Vagina (tissue), 2 donors: ENCODE data around the gene MXRA7. TPM values are rescaled to one million over a fixed set of nuclear protein-coding genes. Genes with fewer than 3 reads are reported as not detected.
A peak's percentile ranks its signal among the peaks of the same experiment; 100 is the strongest.

Experiments used
- DNase-seq, 2 donors: peaks; one replicate each; pipeline ENCODE4 v3.0.0-alpha.2; 2017; ENCODE audit errors: extremely low spot score in 2 of 2
- H3K27ac ChIP-seq: fragments of 200-600 bp; sonication (generic); one replicate; pipeline ENCODE4 v1.5.1; 2019
- H3K27me3 ChIP-seq: fragments of 200-600 bp; sonication (generic); one replicate; pipeline ENCODE4 v1.5.1; 2019
- H3K36me3 ChIP-seq, 2 donors: fragments of 200-600 bp; sonication (generic); one replicate each; pipeline ENCODE4 v1.5.1; 2017 to 2019
- H3K4me1 ChIP-seq: fragments of 200-600 bp; sonication (generic); one replicate; pipeline ENCODE4 v1.5.1; 2019
- H3K4me3 ChIP-seq, 2 donors: fragments of 200-600 bp; sonication (generic); 1 replicate in 1 of 2; 2 replicates in 1 of 2; pipeline ENCODE4 v1.5.1; 2016 to 2019
- H3K9me3 ChIP-seq: fragments of 200-600 bp; sonication (generic); one replicate; pipeline ENCODE4 v1.5.1; 2019
- POLR2A ChIP-seq, 2 donors: fragments of 450-650 bp; IDR thresholded peaks; one replicate each; pipeline ENCODE4 v1.6.1; 2017; ENCODE audit warnings: antibody characterized with exemption in 2 of 2, mild to moderate bottlenecking in 2 of 2, moderate library complexity in 2 of 2
- POLR2AphosphoS5 ChIP-seq, 2 donors: sonication (generic); formaldehyde crosslinking; IDR thresholded peaks; one replicate each; pipeline ENCODE4 v1.9.0; 2017; ENCODE audit warnings: antibody characterized with exemption in 2 of 2, mild to moderate bottlenecking in 2 of 2, low read depth in 1 of 2; ENCODE audit not compliant: insufficient read depth in 1 of 2
- intact Hi-C: fragments of 100-400 bp; cut with DNase I; formaldehyde crosslinking; loops from one replicate; pipeline ENCODE4 v1.15.1; 2023
- total RNA-seq: library from RNA; depleted of rRNA; stranded (reverse); fragments of >200 nt; gene quantifications from one replicate; pipeline ENCODE4 v1.2.3, GENCODE V29; 2016
- TF ChIP-seq, protein P1 (sequence below), 3 experiments: fragments of 450-650 bp in 2 of 3; fragments of 200-600 bp in 1 of 3; sonication (generic) in 1 of 3; IDR thresholded peaks; one replicate each; pipeline ENCODE4 v1.5.1; 2017 to 2019; ENCODE audit warnings: antibody characterized with exemption in 3 of 3, mild to moderate bottlenecking in 2 of 3, moderate library complexity in 2 of 3

MXRA7 gene, protein sequence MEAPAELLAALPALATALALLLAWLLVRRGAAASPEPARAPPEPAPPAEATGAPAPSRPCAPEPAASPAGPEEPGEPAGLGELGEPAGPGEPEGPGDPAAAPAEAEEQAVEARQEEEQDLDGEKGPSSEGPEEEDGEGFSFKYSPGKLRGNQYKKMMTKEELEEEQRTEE
- 114 TPM for total RNA-seq

DNA sequence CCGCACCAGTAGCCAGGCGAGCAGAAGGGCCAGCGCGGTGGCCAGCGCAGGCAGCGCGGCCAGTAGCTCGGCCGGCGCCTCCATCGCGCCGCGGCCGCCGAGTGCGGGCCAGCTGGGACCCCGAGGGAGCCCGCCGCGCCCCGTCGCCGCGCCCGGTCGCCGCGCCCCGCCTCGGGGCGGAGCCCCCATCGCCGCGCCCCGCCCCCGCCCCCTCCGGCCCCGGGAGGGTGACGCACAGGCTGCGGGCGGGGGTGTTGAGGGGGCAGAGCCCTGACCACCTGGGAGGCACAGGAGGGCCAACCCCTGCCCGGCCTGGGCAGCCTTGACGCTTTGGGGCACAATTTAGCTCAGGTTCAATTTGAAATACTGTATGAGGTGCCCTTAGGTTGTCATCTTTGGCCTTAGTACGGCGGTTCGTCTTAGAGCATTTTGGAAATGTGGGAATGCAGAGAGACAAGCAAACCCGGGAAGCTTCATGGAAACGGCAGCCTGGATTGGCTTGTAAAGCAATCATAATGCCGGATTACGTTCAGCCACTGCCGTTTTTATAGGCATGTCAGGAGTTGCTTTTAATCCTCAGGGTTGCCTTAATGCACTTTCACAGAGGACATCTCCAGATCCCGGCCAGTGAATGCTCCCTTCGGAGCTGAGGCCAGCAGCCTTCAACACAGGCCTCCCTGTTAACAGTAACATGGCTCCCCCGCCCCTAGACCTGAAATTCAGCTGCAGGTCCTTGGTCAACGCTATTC is at the start of gene MXRA7:
Gene MXRA7, minus strand, starts transcription at position 103 of the 749 bp plus-strand sequence. Its CDS starts 19 bp downstream, at position 84.
- TF ChIP-seq POLR2AphosphoS5 (IDR thresholded peaks at IDR 0.05; ENCODE audit: insufficient read depth in 1 of 2, low read depth in 1 of 2) (peak in 1 of 2 donors; percentile 74), POLR2A (IDR thresholded peaks at IDR 0.05) (no peak)
- TF ChIP-seq, protein P1, sequence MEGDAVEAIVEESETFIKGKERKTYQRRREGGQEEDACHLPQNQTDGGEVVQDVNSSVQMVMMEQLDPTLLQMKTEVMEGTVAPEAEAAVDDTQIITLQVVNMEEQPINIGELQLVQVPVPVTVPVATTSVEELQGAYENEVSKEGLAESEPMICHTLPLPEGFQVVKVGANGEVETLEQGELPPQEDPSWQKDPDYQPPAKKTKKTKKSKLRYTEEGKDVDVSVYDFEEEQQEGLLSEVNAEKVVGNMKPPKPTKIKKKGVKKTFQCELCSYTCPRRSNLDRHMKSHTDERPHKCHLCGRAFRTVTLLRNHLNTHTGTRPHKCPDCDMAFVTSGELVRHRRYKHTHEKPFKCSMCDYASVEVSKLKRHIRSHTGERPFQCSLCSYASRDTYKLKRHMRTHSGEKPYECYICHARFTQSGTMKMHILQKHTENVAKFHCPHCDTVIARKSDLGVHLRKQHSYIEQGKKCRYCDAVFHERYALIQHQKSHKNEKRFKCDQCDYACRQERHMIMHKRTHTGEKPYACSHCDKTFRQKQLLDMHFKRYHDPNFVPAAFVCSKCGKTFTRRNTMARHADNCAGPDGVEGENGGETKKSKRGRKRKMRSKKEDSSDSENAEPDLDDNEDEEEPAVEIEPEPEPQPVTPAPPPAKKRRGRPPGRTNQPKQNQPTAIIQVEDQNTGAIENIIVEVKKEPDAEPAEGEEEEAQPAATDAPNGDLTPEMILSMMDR (IDR thresholded peaks at IDR 0.05): no peak
- DNase-seq: no peak
- peak within 1 kb of the TSS; percentile 62 to 75 for H3K4me3 ChIP-seq
- intact Hi-C loops: loop anchor here (10.0 kb wide), 1 partner anchor 176 kb away; the partner anchor contains the start of gene CYGB
- peaks cover 53% of the 10 kb centered on the region for H3K4me1 ChIP-seq
- H3K27me3 ChIP-seq: no peaks in the 10 kb centered on the region
- no peaks in the 10 kb centered on the region for H3K9me3 ChIP-seq
- peak within 1 kb of the TSS; percentile 96 for H3K27ac ChIP-seq
- peaks cover 0 to 8% of the 10 kb centered on the region in 2 donors for H3K36me3 ChIP-seq

DNA sequence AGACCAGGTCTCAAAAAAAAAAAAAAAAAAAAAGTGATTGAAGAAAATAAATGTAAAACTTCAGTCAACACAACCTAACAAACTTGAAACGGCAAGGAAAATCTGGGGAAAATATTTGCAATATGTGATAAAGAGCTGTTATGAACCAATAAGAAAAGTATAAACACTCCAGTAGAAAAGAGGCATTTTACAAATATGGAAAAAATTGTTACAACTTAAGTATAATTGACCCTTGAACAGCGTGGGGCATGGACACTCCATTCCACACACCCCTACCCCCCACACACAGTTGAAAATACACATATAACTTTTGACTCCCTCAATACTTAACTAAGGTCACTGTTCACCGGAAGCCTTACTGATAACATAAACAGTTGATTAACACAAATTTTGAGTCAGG is 47.8 kb upstream of the MXRA7 start:
- H3K4me3 ChIP-seq: no peak overlapping the region
- H3K9me3 ChIP-seq: no peaks in the 10 kb centered on the region
- TF ChIP-seq POLR2AphosphoS5 (IDR thresholded peaks at IDR 0.05; ENCODE audit: insufficient read depth in 1 of 2, low read depth in 1 of 2) (no peak), POLR2A (IDR thresholded peaks at IDR 0.05) (no peak)
- TF ChIP-seq, protein P1 (IDR thresholded peaks at IDR 0.05): no peak
- no peaks in the 10 kb centered on the region for H3K4me1 ChIP-seq
- H3K27me3 ChIP-seq: no peaks in the 10 kb centered on the region
- no peak overlapping the region for H3K27ac ChIP-seq
- no peak for DNase-seq
- peaks cover 0 to 12% of the 10 kb centered on the region in 2 donors for H3K36me3 ChIP-seq
- intact Hi-C loops: no loop called here

DNA sequence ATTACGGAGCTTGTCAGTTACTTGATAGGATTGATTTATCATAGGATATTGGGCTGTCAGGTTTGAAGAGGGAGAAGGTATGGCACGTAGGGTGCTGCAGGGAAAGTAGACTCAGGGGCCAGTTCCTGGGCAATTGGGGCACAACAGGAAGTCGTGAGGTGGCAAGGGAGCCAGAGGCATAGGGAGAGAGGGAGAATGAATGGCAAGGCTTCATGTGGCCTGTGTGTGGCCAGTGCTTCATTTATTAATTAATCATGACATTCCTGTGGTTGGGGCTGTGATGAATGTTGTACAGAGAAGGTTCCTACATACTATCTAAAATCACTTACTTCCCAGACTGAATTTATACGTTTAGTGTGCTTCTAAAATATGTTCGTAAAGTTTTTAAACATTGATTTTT is 46.5 kb upstream of the MXRA7 start:
- Histone ChIP-seq H3K27me3 (no peaks in the 10 kb centered on the region), H3K27ac (no peak overlapping the region), H3K4me1 (no peaks in the 10 kb centered on the region), H3K36me3 (peaks cover 0 to 12% of the 10 kb centered on the region in 2 donors), H3K9me3 (no peaks in the 10 kb centered on the region), H3K4me3 (no peak overlapping the region)
- intact Hi-C loops: no loop called here
- TF ChIP-seq POLR2AphosphoS5 (IDR thresholded peaks at IDR 0.05; ENCODE audit: insufficient read depth in 1 of 2, low read depth in 1 of 2): no peak
- TF ChIP-seq, protein P1 (IDR thresholded peaks at IDR 0.05): no peak
- TF ChIP-seq POLR2A (IDR thresholded peaks at IDR 0.05): no peak
- no peak for DNase-seq

DNA sequence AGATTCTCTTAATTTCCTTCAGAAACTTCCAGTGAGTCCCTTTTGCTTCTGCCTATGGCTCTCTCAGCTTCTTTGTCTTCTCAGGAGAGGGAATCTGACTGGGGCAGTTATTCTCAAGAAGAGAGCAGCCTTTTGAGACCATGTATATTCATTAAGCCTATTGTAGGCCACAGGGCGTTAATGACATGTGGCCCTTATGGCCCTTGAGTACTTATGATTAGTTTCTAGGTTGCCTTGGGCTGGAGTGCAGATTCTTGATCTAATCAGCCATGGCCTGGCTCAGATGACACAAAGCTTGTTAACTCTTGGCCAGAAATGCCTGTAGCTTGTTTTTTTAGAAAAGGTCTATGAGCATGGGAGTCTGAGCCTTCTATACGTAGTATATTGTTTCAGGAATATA is 44.5 kb upstream of the MXRA7 start:
- TF ChIP-seq, protein P1 (IDR thresholded peaks at IDR 0.05): no peak
- TF ChIP-seq POLR2A (IDR thresholded peaks at IDR 0.05) (no peak), POLR2AphosphoS5 (IDR thresholded peaks at IDR 0.05; ENCODE audit: insufficient read depth in 1 of 2, low read depth in 1 of 2) (no peak)
- DNase-seq: no peak
- intact Hi-C loops: no loop called here
- Histone ChIP-seq H3K9me3 (no peaks in the 10 kb centered on the region), H3K4me3 (no peak overlapping the region), H3K27me3 (no peaks in the 10 kb centered on the region), H3K27ac (no peak overlapping the region), H3K36me3 (peaks cover 0 to 8% of the 10 kb centered on the region in 2 donors), H3K4me1 (no peaks in the 10 kb centered on the region)
